GM19324 (cell line): ENCODE results near the gene ZBTB7B.
A peak's percentile ranks its signal among the peaks of the same experiment; 100 is the strongest.

ENCODE experiments used
- ATAC-seq: cut with Tn5 transposase; IDR thresholded peaks from one replicate; pipeline ENCODE4 v1.9.1; 2021; ENCODE audit warnings: mild to moderate bottlenecking, moderate library complexity; ENCODE audit not compliant: unreplicated experiment, low FRiP score

ZBTB7B gene

GRCh38 chr1:155014709-155015508 is 12.3 kb downstream of the ZBTB7B start:
- ATAC-seq = no peak

DNA sequence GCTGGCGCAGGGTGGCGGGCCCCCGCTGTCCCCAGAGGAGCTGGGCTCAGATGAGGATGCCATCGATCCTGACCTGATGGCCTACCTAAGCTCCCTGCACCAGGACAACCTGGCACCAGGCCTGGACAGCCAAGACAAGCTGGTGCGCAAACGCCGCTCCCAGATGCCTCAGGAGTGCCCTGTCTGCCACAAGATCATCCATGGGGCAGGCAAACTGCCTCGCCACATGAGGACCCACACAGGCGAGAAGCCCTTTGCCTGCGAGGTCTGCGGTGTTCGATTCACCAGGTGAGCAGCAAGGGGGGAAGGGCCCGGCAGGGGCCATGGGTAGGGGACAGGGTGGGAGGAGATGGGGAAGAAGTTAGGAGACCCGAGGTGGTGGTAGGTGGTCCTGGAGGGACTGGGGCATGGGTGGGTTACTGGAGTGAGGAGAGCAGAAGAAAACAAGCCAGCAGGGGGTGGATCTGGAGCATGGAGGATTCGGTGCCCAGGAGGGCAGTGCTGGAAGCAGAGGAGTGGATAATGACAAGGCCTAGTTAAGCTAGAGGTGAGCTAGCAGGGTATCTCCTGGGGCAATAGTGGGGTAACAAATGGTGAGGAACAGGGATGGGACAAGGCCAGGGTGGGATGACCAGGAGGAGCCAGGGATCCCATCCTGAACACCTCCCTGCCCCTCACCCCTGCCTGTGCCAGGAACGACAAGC is 13.1 kb downstream of the ZBTB7B start:
- ATAC-seq = no peak

DNA sequence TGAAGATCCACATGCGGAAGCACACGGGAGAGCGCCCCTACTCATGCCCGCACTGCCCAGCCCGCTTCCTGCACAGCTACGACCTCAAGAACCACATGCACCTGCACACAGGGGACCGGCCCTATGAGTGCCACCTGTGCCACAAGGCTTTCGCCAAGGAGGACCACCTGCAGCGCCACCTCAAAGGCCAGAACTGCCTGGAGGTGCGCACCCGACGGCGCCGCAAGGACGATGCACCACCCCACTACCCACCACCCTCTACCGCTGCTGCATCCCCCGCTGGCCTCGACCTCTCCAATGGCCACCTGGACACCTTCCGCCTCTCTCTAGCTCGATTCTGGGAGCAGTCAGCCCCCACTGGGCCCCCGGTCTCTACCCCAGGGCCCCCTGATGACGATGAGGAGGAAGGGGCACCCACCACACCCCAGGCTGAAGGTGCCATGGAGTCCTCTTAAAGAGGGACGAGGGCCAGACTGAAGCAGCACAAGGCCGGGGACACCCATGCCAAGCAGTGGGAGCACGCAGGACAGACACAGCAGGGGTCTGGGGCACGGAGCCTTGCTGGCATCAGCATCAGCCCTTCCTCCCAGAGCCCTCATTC is 13.7 kb downstream of the ZBTB7B start:
- no peak for ATAC-seq

DNA sequence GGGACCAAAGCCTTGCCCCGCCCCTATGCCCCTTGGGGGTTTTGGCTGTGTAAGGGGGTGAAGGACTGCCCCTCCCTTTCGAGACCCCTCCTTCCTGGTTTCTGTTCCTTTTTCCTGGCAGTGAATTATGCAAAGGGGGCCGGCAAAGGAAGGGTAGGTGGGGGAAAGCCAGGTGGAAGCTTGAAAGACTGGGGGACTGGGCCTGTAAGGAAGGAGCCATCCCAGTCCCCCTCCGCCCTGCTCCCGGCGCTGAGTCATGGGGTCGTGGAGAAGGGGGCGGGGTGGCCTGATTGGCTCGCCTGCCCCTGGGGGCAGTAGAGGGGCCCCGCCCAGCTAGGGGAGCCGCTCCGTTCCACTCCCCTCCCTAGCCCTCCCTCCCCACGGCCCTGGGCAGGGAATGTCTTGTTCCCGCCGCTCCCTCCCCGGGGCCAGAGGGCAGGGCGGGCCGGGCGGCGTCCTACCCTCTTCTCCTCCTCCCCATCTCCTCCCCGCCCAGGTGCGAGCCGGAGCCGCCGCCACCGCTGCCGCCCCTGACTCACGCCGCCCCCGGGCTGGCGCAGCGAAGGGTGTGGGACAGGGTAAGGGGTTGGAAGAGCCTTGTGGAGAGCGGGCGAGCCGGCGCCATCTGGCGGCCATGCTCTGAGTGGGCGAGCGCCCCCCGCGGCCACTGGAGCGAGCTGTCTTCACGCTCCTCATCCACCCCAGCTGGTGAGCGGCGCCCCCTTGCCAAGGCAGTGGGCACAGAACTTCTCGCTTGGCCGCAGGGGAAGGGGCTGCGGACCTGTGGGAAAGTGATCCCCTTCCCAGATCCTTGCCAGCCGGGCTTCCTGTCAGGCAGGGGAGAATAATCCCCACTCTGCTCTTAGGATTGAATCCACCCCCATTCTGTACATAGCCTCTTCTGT is 14.7 kb downstream of the ZBTB7B start:
- peak; percentile 67 for ATAC-seq

GRCh38 chr1:155017946-155018316 is 15.3 kb downstream of the ZBTB7B start:
- no peak for ATAC-seq

DNA sequence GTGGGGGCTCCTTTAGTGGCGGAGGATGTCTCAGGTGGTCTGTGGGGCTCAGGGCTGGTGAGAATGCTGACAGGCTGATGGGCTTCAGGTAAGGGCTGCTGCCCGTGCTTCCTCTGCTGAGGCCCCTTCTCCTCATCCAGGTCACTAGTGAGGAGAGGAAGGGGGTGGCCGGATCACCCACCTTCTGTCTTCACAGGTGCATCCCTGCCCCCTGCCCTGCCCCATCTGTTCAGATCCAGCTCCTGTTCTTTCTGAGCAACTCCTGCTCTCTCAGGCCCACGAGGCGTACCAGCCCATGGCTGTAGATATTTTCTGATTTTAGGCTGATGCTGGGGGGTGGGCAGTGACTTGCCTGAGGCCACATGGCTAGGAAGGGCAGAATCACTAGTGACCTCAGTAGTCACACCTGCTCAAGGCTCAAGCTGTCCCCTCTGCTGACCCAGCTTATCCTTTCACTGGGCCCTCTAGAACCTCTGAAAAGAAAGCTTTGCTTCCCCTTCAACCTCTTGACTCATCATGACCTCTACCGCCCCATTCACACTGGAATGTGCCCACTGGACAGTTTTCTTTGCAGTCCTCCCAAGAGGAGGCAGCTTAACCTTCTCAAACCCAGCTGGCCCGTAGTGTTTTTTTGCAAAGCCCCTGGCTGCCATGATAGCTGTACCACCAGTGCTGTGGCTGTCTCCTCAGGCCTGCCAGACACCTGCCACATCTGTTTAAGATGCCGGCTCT is 16.2 kb downstream of the ZBTB7B start:
- ATAC-seq = no peak

DNA sequence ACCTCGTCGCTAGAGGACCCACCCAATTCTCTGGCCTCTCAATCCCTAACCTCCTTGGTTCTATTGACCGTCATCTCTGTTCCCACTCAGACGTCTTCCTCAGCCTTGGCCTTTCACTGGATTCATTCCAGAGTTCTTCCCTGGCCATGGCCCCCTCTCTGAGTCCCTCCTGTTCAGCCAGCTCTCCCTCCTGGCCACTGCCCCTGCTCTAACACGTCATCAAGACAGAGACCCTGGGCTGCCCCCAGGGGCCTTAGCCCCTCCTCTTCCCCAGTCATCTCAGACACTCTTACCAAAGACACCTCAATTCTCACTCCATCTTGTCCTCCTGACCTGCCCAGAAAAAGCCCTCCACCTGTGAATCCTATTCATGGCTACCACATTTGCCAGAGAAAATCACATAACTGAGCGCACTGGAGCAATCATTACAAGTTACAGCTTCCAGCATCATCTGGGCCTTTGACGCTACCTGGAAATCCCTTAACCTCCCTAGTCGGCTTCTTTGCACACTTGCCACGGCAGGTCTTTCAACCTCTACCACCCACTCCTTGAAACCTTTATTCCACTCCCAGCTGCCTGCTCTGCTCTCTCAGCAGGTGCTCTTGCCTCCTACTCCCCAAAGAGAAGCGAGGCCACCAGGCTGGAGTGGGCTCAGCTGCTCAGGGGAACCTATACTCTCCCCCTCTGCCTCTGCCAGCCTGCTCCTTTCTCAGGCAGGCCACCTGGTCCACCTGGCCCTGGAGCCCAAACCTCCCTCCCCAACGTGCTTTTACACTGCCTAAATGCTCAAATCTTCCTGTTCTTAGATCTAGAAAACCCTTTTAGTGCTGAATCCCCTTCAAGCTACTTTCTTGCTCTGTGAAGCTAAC is 17.0 kb downstream of the ZBTB7B start:
- no peak for ATAC-seq

DNA sequence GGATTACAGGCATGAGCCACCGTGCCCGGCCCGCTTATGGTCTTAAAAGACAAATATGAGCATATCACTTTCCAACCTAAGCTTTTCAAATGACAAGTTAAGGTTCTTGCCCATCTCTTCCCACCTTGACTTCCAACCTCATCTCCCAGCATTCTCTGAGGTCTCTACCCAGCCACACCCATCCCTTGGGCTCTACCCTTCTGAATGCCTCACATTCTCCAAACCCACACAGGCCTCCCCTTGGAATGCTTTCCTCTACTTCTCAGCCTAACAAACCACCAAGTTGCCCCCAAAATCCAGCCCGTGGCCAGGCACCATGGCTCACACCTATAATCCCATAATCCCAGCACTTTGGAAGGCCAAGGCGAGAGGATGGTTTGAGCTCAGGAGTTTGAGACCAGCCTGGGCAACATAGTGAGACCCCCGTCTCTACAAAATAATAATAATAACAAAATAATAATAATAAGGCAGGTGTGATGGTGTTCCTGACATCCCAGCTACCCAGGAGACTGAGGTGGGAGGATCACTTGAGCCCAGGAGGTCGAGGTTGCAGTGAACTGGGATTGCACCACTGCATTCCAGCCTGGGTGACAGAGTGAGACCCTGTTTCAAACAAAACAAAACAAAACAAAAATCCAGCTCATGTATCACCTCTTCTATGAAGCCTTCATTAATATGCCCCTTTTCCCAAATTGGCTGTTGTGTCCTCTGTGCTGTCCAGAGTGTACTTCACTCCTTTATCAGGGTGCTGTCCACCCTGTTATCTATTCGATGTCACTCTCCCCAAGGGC is 19.7 kb downstream of the ZBTB7B start:
- no peak for ATAC-seq

- no peak for ATAC-seq
Observed at GRCh38 chr1:155022927-155023236, 20.3 kb downstream of the ZBTB7B start.

DNA sequence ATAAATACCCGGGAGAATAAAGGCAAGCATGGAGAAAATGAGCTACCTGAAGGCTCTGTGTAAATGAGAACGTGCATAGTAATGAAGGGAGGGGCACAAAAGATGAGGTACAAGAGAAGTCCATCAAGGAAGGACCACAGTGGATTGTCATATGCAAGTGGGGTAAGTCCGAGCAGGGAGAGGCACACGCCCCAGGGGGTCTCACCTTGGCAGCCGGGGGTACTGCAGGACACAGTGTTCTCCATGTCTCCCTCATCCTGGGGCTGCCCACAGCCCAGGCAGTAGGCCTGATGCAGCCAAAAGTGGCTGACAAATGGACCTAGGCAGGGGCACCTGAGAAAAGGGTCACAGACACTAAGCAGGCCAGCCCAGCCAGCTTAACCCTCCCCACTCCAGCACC is 21.0 kb downstream of the ZBTB7B start:
- ATAC-seq = no peak

GRCh38 chr1:155024315-155024714 is 21.7 kb downstream of the ZBTB7B start:
- no peak for ATAC-seq

DNA sequence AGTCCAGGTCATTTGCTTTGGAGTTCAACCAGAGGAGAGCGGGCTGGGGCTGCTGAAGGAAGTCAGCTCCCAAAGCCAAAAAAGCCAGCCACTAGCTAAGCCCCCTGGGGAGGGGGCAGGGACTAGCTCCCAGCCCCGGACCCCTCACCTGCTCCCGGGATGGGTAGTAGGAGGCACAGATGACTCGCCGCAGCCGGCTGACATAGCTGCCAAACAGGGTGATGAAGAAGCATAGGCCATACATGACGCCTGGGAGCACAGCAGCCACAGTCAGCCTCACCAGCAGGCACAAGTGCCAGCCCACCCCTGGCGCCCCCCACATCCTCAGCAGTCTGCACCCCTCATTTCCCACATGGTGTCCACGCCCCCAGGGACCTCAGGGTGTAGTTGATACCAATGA is 23.6 kb downstream of the ZBTB7B start:
- ATAC-seq = no peak

GRCh38 chr1:155026588-155026987 is 24.0 kb downstream of the ZBTB7B start:
- no peak for ATAC-seq

DNA sequence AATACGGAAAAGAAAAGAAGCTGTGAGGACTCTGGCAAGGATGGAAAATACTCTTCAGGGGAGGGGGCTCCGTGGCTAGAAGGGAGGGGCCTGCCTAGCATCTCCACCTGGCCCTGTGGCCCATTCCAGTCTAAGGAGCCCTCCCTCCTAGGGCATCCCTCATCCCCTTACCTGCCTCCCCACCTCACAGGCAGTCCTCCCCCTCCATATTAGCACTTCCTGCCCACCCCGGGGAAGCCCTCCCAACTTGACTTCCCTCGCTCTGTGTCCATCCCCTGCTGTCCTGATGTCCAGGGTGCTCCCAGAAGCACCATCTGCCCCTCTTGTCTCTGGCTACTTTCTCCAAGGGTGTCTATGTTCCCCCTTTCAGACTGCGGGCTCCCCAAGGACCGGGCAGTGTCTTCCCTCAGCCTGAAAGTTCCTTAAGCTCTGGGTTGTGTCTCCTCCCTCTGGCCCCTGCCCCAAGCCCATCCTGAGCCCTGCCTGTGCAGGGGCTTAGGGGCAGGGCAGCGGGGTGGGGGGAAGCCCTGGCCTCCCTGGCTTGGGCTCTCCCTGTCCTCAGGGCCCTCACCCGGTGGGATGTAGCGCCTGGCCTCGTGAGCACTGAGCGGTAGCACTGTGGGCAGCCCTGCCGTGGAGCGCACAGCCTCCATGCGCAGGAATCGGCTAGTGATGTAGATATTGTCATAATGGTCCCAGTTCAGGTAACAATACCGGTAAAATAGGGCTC is 27.1 kb downstream of the ZBTB7B start:
- no peak for ATAC-seq

GRCh38 chr1:155030243-155030795 is 27.7 kb downstream of the ZBTB7B start:
- no peak for ATAC-seq

- ATAC-seq = no peak
Observed at GRCh38 chr1:155030899-155031298, 28.3 kb downstream of the ZBTB7B start.

- no peak for ATAC-seq
Observed at GRCh38 chr1:155032886-155033285, 30.3 kb downstream of the ZBTB7B start.

GRCh38 chr1:155033524-155033923 is 30.9 kb downstream of the ZBTB7B start, which contains the start of the genes DCST1 and DCST2:
Gene DCST1 (plus strand): TSS chr1:155033824. CDS start chr1:155034037, 213 bp downstream.
Gene DCST2 (minus strand): TSS chr1:155033781. CDS start chr1:155033701, 80 bp downstream.
- ATAC-seq = no peak
